ENCODE results near the gene BLOC1S5. TPM values are rescaled to one million over a fixed set of nuclear protein-coding genes. Genes with fewer than 3 reads are reported as not detected.

BLOC1S5 gene
- total RNA-seq, 1 donor from 2014 or later, result 8.3 TPM

GRCh38 chr6:8000636-8001035 lies 63.6 kb downstream of the BLOC1S5 start:
- Mint-ChIP-seq H3K4me3 (ENCODE audit: unreplicated experiment) (no peak overlapping the region), H3K27ac (ENCODE audit: unreplicated experiment) (no peak overlapping the region), H3K27me3 (ENCODE audit: unreplicated experiment) (no peaks in the 10 kb centered on the region), H3K36me3 (ENCODE audit: unreplicated experiment) (no peaks in the 10 kb centered on the region), H3K4me1 (ENCODE audit: low read depth, unreplicated experiment) (peaks cover 2% of the 10 kb centered on the region), H3K9me3 (ENCODE audit: unreplicated experiment) (no peaks in the 10 kb centered on the region)
- DNase-seq, result no peak
- TF ChIP-seq, protein P1, sequence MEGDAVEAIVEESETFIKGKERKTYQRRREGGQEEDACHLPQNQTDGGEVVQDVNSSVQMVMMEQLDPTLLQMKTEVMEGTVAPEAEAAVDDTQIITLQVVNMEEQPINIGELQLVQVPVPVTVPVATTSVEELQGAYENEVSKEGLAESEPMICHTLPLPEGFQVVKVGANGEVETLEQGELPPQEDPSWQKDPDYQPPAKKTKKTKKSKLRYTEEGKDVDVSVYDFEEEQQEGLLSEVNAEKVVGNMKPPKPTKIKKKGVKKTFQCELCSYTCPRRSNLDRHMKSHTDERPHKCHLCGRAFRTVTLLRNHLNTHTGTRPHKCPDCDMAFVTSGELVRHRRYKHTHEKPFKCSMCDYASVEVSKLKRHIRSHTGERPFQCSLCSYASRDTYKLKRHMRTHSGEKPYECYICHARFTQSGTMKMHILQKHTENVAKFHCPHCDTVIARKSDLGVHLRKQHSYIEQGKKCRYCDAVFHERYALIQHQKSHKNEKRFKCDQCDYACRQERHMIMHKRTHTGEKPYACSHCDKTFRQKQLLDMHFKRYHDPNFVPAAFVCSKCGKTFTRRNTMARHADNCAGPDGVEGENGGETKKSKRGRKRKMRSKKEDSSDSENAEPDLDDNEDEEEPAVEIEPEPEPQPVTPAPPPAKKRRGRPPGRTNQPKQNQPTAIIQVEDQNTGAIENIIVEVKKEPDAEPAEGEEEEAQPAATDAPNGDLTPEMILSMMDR (IDR thresholded peaks at IDR 0.05; ENCODE audit: partially characterized antibody, unreplicated experiment), result no peak

- no peak overlapping the region for H3K4me3 Mint-ChIP-seq (ENCODE audit: unreplicated experiment)
- H3K27me3 Mint-ChIP-seq (ENCODE audit: unreplicated experiment), result no peaks in the 10 kb centered on the region
- TF ChIP-seq, protein P1 (IDR thresholded peaks at IDR 0.05; ENCODE audit: partially characterized antibody, unreplicated experiment), result no peak
- H3K4me1 Mint-ChIP-seq (ENCODE audit: low read depth, unreplicated experiment), result peaks cover 2% of the 10 kb centered on the region
- DNase-seq, result no peak
- no peaks in the 10 kb centered on the region for H3K36me3 Mint-ChIP-seq (ENCODE audit: unreplicated experiment)
- H3K27ac Mint-ChIP-seq (ENCODE audit: unreplicated experiment), result no peak overlapping the region
- H3K9me3 Mint-ChIP-seq (ENCODE audit: unreplicated experiment), result no peaks in the 10 kb centered on the region
These were observed 64.0 kb downstream of the BLOC1S5 start for GRCh38 chr6:8000188-8000596.

GRCh38 chr6:7999201-7999600 lies 65.0 kb downstream of the BLOC1S5 start:
- Mint-ChIP-seq H3K27me3 (ENCODE audit: unreplicated experiment) (no peaks in the 10 kb centered on the region), H3K27ac (ENCODE audit: unreplicated experiment) (no peak overlapping the region), H3K4me1 (ENCODE audit: low read depth, unreplicated experiment) (peaks cover 2% of the 10 kb centered on the region), H3K4me3 (ENCODE audit: unreplicated experiment) (no peak overlapping the region), H3K9me3 (ENCODE audit: unreplicated experiment) (no peaks in the 10 kb centered on the region), H3K36me3 (ENCODE audit: unreplicated experiment) (no peaks in the 10 kb centered on the region)
- TF ChIP-seq, protein P1 (IDR thresholded peaks at IDR 0.05; ENCODE audit: partially characterized antibody, unreplicated experiment), result no peak
- no peak for DNase-seq

- H3K27ac Mint-ChIP-seq (ENCODE audit: unreplicated experiment), result no peak overlapping the region
These were observed 66.0 kb downstream of the BLOC1S5 start for GRCh38 chr6:7998103-7998725.

GRCh38 chr6:7997286-7997685 lies 66.9 kb downstream of the BLOC1S5 start:
- Mint-ChIP-seq H3K36me3 (ENCODE audit: unreplicated experiment) (no peaks in the 10 kb centered on the region), H3K27me3 (ENCODE audit: unreplicated experiment) (no peaks in the 10 kb centered on the region), H3K4me3 (ENCODE audit: unreplicated experiment) (no peak overlapping the region), H3K9me3 (ENCODE audit: unreplicated experiment) (no peaks in the 10 kb centered on the region), H3K4me1 (ENCODE audit: low read depth, unreplicated experiment) (peaks cover 2% of the 10 kb centered on the region), H3K27ac (ENCODE audit: unreplicated experiment) (no peak overlapping the region)
- no peak for DNase-seq
- TF ChIP-seq, protein P1 (IDR thresholded peaks at IDR 0.05; ENCODE audit: partially characterized antibody, unreplicated experiment), result no peak

More at GRCh38 chr6:7998103-7998725, 66.0 kb downstream of the BLOC1S5 start:
- no peak for DNase-seq
- H3K27me3 Mint-ChIP-seq (ENCODE audit: unreplicated experiment), result no peaks in the 10 kb centered on the region
- no peaks in the 10 kb centered on the region for H3K9me3 Mint-ChIP-seq (ENCODE audit: unreplicated experiment)
- no peaks in the 10 kb centered on the region for H3K36me3 Mint-ChIP-seq (ENCODE audit: unreplicated experiment)
- TF ChIP-seq, protein P1 (IDR thresholded peaks at IDR 0.05; ENCODE audit: partially characterized antibody, unreplicated experiment), result no peak
- H3K4me3 Mint-ChIP-seq (ENCODE audit: unreplicated experiment), result no peak overlapping the region
- H3K4me1 Mint-ChIP-seq (ENCODE audit: low read depth, unreplicated experiment), result peaks cover 2% of the 10 kb centered on the region
